Stimulated activated CD4-positive, alpha-beta T cell treated with anti-CD3 and anti-CD28 coated beads, Interleukin-1b, Interleukin-23, amount 100 ng/mL, for 4 hours (primary cell): ENCODE data around the gene P2RX2.

ENCODE experiments used
- DNase-seq, 2 donors: peaks; one replicate each; pipeline ENCODE4 v3.0.0-alpha.2; 2020; ENCODE audit warnings: low read depth in 2 of 2

P2RX2 gene

GRCh38 chr12:132660052-132660451 lies 41.5 kb downstream of the P2RX2 start:
- DNase-seq: no peak

DNA sequence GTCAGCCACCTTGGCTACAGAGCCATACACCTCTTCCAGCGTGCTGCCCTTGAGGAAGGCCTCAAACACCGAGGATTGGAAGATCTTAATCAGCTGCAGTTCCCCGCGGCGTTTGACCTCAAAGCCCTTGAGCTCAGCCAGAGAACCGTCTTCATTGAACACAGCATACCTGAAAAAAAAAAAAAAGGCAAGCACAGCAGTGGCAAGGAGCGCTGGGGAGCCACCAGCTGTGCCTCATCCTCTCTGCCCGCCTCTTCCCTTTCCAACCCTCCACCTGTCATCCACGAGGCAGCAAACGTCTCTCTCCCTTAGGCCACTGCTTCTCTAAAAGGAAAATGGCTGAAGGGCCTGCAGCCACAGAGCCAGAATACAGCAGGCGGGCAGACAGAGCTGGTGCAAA lies 42.4 kb downstream of the P2RX2 start:
- DNase-seq: no peak

GRCh38 chr12:132661972-132662371 lies 43.4 kb downstream of the P2RX2 start:
- no peak for DNase-seq

DNA sequence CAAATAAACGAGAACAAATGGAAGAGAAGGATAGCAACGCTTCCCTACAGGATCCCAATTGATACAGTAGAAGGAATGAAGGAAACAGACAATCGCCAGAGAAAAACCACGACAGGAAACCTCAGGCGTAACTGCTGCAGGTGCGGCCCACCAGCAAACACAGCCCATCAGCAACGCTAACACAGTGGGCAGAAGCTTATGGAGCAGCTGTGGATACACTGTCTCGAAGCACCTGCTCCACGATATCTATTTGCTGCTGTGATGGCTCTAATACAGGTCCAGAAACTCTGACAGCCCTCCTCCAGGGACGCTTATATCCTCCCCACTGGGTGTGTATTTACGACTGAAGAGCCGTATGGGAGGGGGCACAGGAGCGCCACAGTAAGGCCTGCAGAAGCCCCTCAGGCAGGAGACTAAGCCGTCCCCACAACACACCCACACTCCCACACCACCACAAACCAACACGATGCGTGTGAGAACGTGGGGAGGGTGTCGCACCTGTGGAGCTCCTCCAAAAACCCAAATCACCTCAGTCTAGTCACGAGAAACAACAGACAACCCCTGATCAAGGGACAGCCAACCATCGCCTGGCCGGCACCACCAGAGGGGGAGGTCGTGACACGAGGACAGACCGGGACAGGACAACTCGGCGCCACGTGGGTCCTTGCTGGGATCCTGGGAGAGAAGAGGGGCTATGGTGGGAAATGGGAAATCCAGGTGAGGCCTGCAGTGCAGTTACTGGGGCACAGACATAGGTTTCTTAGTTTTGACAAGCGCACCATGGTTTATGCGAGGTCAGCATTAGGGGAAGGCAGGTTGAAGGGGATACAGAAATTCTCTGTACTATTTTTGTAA lies 44.6 kb downstream of the P2RX2 start:
- DNase-seq: no peak

DNA sequence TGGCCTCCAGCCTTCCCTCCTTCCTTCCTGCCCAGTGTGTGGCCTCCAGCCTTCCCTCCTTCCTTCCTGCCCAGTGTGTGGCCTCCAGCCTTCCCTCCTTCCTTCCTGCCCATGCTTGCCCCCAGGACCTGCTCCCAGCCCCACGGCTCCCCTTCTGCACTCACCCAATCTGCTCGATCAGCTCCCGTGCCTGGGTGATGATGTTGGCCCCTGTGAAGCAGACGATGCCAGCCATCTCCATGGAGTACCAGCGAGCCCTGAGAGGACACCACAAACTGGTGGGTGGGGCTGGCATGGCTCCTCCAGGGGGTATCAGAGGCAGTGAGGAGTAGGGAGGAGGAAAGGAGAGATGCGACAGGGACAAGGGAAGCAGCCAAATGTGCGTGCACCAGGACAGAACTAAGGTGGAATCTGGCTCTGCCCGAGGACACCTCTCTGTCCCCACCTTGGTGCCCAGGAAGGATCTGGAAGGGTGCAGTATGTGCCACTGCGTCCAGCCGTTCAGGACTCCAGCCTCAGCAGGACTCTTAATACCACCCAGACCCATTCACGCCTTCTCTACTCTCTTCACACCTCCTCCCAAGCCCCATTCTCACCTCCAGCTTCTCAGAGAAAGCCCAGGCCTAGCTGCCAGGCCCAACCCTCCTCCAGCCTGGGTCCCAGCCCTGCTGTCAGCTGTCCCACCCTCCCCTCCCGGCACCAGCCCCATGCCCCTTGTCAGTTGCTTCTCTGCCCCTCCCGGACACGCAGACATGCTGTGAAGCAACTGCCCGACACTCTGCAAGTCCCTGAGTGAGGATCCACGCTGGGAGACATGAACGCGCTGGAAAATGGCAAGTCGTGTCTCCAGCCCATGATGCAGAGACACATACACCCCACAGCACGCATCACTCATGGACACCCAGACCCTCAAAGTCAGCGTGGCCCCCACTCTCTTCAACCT lies 45.9 kb downstream of the P2RX2 start:
- DNase-seq: no peak

GRCh38 chr12:132665149-132665491 lies 46.5 kb downstream of the P2RX2 start:
- DNase-seq: no peak

DNA sequence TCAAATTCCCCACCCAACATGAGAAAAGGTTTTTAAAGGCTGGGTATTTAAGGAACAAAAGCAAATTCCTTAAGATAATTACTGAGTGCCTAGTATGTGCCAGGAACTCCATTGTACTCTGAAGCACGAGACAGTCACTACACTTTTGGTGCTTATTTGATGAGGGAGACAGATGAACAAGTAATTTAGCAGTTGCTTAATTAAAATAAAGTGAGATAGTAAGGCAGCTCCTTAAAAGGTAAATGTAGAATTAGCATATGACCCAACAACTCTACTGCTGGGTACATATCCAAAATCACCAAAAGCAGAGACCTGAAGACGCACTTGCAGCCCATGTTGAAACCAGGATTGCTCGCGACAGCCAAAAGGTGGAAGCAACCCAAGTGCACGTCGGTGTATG lies 47.2 kb downstream of the P2RX2 start:
- no peak for DNase-seq

DNA sequence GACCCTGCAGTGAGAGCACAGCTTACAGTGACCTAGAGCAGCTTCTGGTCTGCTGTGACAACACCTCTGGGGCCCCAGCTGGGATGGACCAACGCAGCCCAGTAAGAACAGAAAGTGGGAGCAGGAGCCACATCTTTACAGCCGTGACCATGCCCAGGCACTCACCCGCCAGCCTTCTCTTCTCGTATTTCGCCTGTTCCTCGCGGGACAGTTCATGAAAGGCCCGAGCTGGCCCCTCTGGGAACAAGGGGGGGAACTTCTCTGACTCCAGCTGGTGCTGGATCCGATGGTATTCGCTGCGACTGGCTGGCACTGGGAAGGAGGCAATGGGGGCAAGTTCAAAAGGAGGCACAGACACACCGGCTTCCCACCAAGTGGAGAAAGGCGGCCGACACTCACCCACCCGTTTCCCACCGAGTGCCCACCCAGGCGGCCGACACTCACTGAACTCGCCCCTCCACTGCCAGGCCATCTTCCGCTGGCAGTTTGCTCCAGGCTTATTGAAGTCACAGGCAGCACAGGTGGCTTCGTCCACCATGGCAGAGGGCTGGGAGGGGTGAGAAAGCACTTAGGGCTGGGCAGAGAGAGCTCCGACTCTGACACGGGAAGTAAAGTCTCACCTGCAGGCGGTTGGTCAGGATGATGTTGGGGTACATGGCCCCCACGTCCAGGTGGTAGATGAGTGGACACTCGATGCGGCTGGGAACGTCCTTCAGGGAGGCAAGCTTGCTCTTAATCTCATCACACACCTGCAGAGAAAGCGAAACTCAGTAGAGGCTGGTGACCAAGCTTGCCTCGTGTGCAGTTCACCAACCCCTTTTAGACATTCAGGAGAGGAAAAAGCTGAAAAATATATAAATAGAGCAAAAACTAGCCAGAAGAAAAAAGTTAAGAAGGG lies 49.9 kb downstream of the P2RX2 start:
- no peak for DNase-seq

GRCh38 chr12:132669166-132669879 lies 50.7 kb downstream of the P2RX2 start:
- DNase-seq: no peak
